K562 (cell line): ENCODE results near the gene DIP2B. TPM values are rescaled to one million over a fixed set of nuclear protein-coding genes. Genes with fewer than 3 reads are reported as not detected.

Experiments used
- ADNP ChIP-seq: fragments of 200-800 bp; sonication (Bioruptor generic); IDR thresholded peaks from 2 replicates; pipeline ENCODE4 v1.6.1; 2016; ENCODE audit warnings: missing genetic modification characterization, missing compliant biosample characterization
- CBFB ChIP-seq: sonication (generic); formaldehyde crosslinking; IDR thresholded peaks from 2 replicates; pipeline ENCODE4 v1.4.0; 2020; ENCODE audit warnings: mild to moderate bottlenecking, missing genetic modification reagents
- CHD2 ChIP-seq: IDR thresholded peaks from 2 replicates; pipeline ENCODE4 v1.6.1; 2011; ENCODE audit warnings: low read depth, low read length
- MEF2D ChIP-seq: conservative IDR thresholded peaks from 2 replicates; pipeline ENCODE4 v1.6.1; 2016; ENCODE audit warnings: low read depth, missing genetic modification characterization, missing compliant biosample characterization
- MLX ChIP-seq, 2 experiments: fragments of 450-650 bp in 1 of 2; sonication (generic) in 1 of 2; formaldehyde crosslinking; conservative IDR thresholded peaks; 2 replicates each; pipeline versions ENCODE4 v1.4.0 to v1.8.1; 2020 to 2022; ENCODE audit warnings: mild to moderate bottlenecking in 1 of 2, missing genetic modification reagents in 1 of 2
- NRF1 ChIP-seq, 2 experiments: fragments of 450-650 bp; IDR thresholded peaks in 1 of 2; conservative IDR thresholded peaks in 1 of 2; 2 replicates each; pipeline ENCODE4 v1.6.1; 2014; ENCODE audit warnings: mild to moderate bottlenecking in 2 of 2
- RNF2 ChIP-seq: sonication (generic); IDR thresholded peaks from 2 replicates; pipeline ENCODE4 v1.6.1; 2016
- SIN3A ChIP-seq, 2 experiments: fragments of 150-350 bp in 1 of 2; IDR thresholded peaks; 2 replicates each; pipeline ENCODE4 v1.6.1; 2011 to 2016; ENCODE audit warnings: borderline replicate concordance in 2 of 2, low read depth in 2 of 2, low read length in 2 of 2, mild to moderate bottlenecking in 2 of 2, moderate library complexity in 2 of 2; ENCODE audit not compliant: control insufficient read depth in 1 of 2
- ZBTB17 ChIP-seq: fragments of 450-650 bp; formaldehyde crosslinking; IDR thresholded peaks from 2 replicates; pipeline ENCODE4 v1.4.0; 2020; ENCODE audit warnings: mild to moderate bottlenecking
- ZNF609 ChIP-seq: sonication (generic); formaldehyde crosslinking; IDR thresholded peaks from 2 replicates; pipeline ENCODE4 v1.8.1; 2023; ENCODE audit warnings: missing genetic modification reagents, mild to moderate bottlenecking, borderline replicate concordance
- polyA plus RNA-seq, 8 experiments: library from polyadenylated mRNA; depleted of rRNA in 4 of 8; stranded (reverse) in 5 of 8; unstranded in 3 of 8; fragments of >200 nt; fragmentation: Nextera tagmentation in 2 of 8; fragmentation: Illumina TruSeq in 1 of 8; extraction: Ambion mirVana in 2 of 8; extraction: Trizol in 1 of 8; gene quantifications; 2 replicates each; pipeline versions ENCODE4 v1.2.1 to v1.2.3, GENCODE V29; 2011 to 2014; ENCODE audit warnings: inconsistent platforms in 1 of 8, missing spikeins in 1 of 8
- total RNA-seq, 7 experiments: library from RNA; depleted of rRNA in 6 of 7; stranded (reverse); fragments of >200 nt in 6 of 7; fragmentation: Illumina TruSeq in 2 of 7; extraction: Trizol in 2 of 7; gene quantifications; 2 replicates each; pipeline versions ENCODE4 v1.2.1 to v1.2.3, GENCODE V29; 2011 to 2021; ENCODE audit warnings: low replicate concordance in 1 of 7
- TF ChIP-seq, protein P1 (sequence below), 2 experiments: fragments of 450-650 bp; formaldehyde crosslinking in 1 of 2; IDR thresholded peaks; 2 replicates each; pipeline versions ENCODE4 v1.4.0 to v1.6.1; 2014 to 2020; ENCODE audit warnings: mild to moderate bottlenecking in 2 of 2, borderline replicate concordance in 1 of 2, low read depth in 1 of 2

Gene DIP2B
- total and polyA plus RNA-seq, 9 of the 15 experiments (the other 6 are each of a cell fraction or from before 2014, with no cell fraction given) = 4.6 to 26.1 (median 18.8) TPM

GRCh38 chr12:50504798-50505674 is at the start of gene DIP2B (continued):
- TF ChIP-seq ZNF609 (CRISPR knock-in tag) (0 out of 2 replicates have a peak, but pooled peaks have one; percentile 63), CHD2 (0 out of 2 replicates have a peak, but pooled peaks have one; percentile 26), RNF2 (0 out of 2 replicates have a peak, but pooled peaks have one; percentile 17), ADNP (tag) (peak; percentile 45; the same call in 1 of the 2 replicates), ZBTB17 (peak; percentile 37; the same call in 1 of the 2 replicates), CBFB (CRISPR knock-in tag) (no peak), SIN3A (IDR thresholded peaks at IDR 0.05; ENCODE audit: borderline replicate concordance in 2 of 2, control insufficient read depth in 1 of 2, low read depth in 2 of 2, low read length in 2 of 2) (peak in 1 of 2 experiments; percentile 10; a peak in 1 of 4 replicates), MEF2D (tag) (no peak), MLX (CRISPR knock-in tag; conservative IDR thresholded peaks at IDR 0.05) (no peak), NRF1 (conservative IDR thresholded peaks at IDR 0.05 in 1 of 2, IDR thresholded peaks at IDR 0.05 in 1 of 2) (peak in 1 of 2 experiments; percentile 21; a peak in 1 of 4 replicates)
- TF ChIP-seq, protein P1, sequence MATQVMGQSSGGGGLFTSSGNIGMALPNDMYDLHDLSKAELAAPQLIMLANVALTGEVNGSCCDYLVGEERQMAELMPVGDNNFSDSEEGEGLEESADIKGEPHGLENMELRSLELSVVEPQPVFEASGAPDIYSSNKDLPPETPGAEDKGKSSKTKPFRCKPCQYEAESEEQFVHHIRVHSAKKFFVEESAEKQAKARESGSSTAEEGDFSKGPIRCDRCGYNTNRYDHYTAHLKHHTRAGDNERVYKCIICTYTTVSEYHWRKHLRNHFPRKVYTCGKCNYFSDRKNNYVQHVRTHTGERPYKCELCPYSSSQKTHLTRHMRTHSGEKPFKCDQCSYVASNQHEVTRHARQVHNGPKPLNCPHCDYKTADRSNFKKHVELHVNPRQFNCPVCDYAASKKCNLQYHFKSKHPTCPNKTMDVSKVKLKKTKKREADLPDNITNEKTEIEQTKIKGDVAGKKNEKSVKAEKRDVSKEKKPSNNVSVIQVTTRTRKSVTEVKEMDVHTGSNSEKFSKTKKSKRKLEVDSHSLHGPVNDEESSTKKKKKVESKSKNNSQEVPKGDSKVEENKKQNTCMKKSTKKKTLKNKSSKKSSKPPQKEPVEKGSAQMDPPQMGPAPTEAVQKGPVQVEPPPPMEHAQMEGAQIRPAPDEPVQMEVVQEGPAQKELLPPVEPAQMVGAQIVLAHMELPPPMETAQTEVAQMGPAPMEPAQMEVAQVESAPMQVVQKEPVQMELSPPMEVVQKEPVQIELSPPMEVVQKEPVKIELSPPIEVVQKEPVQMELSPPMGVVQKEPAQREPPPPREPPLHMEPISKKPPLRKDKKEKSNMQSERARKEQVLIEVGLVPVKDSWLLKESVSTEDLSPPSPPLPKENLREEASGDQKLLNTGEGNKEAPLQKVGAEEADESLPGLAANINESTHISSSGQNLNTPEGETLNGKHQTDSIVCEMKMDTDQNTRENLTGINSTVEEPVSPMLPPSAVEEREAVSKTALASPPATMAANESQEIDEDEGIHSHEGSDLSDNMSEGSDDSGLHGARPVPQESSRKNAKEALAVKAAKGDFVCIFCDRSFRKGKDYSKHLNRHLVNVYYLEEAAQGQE (IDR thresholded peaks at IDR 0.05; ENCODE audit: borderline replicate concordance) = peak; percentile 97
- TF ChIP-seq, protein P1 (CRISPR knock-in tag; IDR thresholded peaks at IDR 0.05; ENCODE audit: low read depth) = no peak
